Stimulated activated naive CD8-positive, alpha-beta T cell treated with anti-CD3 and anti-CD28 coated beads, Interleukin-15, amount 100 ng/mL, for 72 hours (primary cell): ENCODE data around the gene BLOC1S5.
A peak's percentile ranks its signal among the peaks of the same experiment; 100 is the strongest.

ENCODE experiments used
- ATAC-seq: fragments of 150-1000 bp; cut with Tn5 transposase; 2 replicates; pipeline ENCODE4 v1.10.0; 2021; ENCODE audit warnings: mild to moderate bottlenecking, moderate library complexity
- DNase-seq, 2 donors: peaks; one replicate each; pipeline ENCODE4 v3.0.0; 2021 to 2022
- H3K27ac Mint-ChIP-seq, 2 donors: one replicate each; pipeline ENCODE4 v1.8.0; 2022; ENCODE audit warnings: mild to moderate bottlenecking in 2 of 2, mixed read lengths in 2 of 2, moderate library complexity in 2 of 2
- H3K27me3 Mint-ChIP-seq: one replicate; pipeline ENCODE4 v1.8.0; 2022; ENCODE audit warnings: mixed read lengths
- H3K4me1 Mint-ChIP-seq: one replicate; pipeline ENCODE4 v1.8.0; 2022; ENCODE audit warnings: mild to moderate bottlenecking, mixed read lengths
- H3K4me3 Mint-ChIP-seq, 2 donors: one replicate each; pipeline ENCODE4 v1.8.0; 2022; ENCODE audit warnings: mild to moderate bottlenecking in 2 of 2, mixed read lengths in 2 of 2, moderate library complexity in 1 of 2
- H3K9me3 Mint-ChIP-seq, 2 donors: one replicate each; pipeline ENCODE4 v1.8.0; 2022; ENCODE audit warnings: mixed read lengths in 2 of 2

Gene BLOC1S5

DNA sequence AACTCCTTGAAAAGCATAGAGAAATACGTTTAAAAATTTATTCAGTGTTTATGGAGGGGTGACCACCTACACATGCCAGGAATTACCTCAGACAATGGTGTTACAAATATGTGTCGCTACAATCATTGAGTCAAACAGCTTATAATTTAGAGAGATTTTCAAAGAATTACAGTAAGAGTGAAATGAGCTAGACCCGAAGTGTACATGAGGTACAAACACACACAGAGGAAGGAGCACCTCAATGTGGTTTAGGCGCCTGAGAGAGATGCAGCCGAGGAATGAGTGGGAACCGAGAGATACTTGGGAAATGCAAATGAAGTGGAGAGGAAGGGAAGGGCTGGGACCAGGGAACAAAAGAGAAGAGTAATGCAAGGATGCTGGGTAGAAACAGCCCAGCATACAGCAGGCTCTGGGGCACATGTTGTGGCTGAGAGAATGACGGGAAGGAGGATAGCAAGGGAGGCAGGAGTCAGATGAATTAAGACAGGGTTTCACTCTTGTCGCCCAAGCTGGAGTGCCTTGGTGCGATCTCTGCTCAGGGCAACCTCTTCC is 22.6 kb upstream of the BLOC1S5 start:
- Mint-ChIP-seq H3K4me1 (peaks cover 20% of the 10 kb centered on the region), H3K27me3 (no peaks in the 10 kb centered on the region), H3K27ac (peak overlapping the region in 1 of 2 donors; percentile 88), H3K4me3 (no peak overlapping the region), H3K9me3 (no peaks in the 10 kb centered on the region)
- no peak for ATAC-seq
- no peak for DNase-seq

DNA sequence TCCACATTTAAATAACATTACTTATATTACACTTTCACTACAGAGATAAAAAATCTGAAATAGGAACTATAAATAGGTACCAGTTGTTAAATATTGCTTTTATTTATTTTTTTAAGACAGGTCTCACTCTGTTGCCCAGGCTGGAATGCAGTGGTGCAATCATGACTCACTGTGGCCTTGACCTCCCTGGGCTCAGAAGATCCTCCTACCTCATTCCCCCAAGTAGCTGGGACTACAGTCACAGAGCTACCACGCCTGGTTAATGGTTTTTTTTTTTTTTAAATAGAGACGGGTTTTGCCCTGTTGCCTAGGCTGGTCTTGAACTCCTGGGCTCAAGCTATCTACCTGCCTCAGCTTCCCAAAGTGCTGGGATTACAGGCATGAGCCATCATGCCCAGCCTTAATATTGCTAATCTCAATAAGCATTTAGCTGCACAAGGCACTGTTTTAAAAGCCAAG is 20.9 kb upstream of the BLOC1S5 start:
- no peaks in the 10 kb centered on the region for H3K27me3 Mint-ChIP-seq
- ATAC-seq (no peak), DNase-seq (no peak)
- no peak overlapping the region for H3K27ac Mint-ChIP-seq
- no peaks in the 10 kb centered on the region for H3K9me3 Mint-ChIP-seq
- no peak overlapping the region for H3K4me3 Mint-ChIP-seq
- H3K4me1 Mint-ChIP-seq, result peaks cover 20% of the 10 kb centered on the region

DNA sequence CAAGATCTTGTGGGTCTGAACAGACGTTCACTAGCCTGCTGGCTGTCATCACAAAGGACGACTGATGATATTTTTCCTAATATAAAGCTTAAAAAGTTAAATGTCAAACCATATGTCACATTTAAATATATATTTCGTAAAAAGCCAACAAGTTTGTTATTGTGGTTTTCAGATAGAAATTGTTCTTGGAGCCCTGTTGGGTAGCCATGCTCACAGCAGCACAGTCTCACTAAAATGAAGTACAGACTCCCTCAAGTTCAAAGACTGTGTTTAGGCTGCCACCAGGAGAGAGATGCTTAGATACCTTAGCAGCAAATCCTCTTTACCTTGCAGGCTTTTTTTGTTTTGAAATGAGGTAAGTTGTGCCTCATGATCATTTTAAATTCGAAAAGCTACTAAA is 20.4 kb upstream of the BLOC1S5 start:
- Mint-ChIP-seq H3K27ac (no peak overlapping the region), H3K9me3 (no peaks in the 10 kb centered on the region), H3K27me3 (no peaks in the 10 kb centered on the region), H3K4me3 (no peak overlapping the region), H3K4me1 (peaks cover 20% of the 10 kb centered on the region)
- DNase-seq (no peak), ATAC-seq (no peak)

DNA sequence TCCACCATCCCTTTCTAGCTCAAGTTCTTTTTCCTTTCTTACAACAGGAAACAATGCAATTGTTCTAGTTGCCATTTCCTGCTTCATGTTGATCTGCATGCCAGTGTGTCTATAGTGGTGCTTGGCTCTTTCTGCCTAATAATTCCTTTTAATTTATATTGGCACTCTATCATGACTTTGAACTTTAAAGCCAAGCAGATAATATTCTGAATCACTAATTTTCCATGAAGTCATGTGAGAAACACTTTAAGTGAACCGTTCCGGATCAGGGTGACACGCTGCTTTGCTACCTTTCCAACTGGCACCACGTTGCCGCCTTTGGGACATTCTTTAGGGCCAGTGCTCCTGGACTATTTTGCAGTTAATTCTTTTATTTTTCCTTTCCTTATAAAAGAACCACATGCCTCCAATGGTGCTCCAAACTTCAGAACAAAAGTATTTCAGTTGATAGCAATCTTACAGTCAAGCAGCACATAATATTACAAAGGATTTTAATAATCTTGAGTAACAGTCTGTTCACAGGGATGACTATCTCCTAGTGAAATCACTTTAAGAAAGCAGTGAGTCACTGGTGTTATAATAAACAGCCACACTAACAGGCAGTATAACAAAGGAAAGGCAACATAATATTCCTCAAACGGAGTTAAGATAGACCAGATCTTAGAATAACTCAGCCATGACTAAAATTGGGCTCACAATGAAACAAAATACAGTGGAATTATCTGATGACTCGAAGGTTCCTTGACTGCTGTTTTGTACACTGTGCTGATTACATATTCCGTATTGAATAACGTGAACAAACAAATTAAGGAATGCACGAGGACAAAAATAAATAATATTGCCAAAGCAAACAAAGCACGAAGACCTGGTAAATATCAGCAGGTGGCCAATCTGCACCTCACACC is 19.0 kb upstream of the BLOC1S5 start:
- H3K9me3 Mint-ChIP-seq, result no peaks in the 10 kb centered on the region
- peaks cover 21% of the 10 kb centered on the region for H3K4me1 Mint-ChIP-seq
- no peaks in the 10 kb centered on the region for H3K27me3 Mint-ChIP-seq
- peak overlapping the region in 1 of 2 donors; percentile 34 for H3K27ac Mint-ChIP-seq
- no peak for DNase-seq
- no peak for ATAC-seq
- H3K4me3 Mint-ChIP-seq, result no peak overlapping the region

DNA sequence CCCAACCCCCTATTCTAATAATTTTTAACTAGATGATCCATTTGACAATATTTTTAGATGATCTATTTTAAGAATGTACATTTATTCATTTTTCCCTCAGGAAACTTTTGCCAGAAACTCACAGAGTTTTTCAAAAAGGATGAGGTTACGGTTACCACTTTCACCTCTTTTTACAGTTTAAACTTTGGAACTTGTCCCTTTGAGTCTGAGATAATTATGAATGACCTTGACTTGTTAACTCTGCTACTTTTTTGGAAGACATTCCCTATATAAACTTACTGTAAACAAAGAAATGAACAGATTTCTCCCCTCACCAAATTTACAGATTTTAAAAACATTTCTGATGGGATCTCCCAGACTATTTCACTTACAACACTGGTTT is 18.4 kb upstream of the BLOC1S5 start:
- Mint-ChIP-seq H3K9me3 (no peaks in the 10 kb centered on the region), H3K4me1 (peaks cover 27% of the 10 kb centered on the region), H3K4me3 (no peak overlapping the region), H3K27ac (no peak overlapping the region), H3K27me3 (no peaks in the 10 kb centered on the region)
- DNase-seq, result no peak
- no peak for ATAC-seq

DNA sequence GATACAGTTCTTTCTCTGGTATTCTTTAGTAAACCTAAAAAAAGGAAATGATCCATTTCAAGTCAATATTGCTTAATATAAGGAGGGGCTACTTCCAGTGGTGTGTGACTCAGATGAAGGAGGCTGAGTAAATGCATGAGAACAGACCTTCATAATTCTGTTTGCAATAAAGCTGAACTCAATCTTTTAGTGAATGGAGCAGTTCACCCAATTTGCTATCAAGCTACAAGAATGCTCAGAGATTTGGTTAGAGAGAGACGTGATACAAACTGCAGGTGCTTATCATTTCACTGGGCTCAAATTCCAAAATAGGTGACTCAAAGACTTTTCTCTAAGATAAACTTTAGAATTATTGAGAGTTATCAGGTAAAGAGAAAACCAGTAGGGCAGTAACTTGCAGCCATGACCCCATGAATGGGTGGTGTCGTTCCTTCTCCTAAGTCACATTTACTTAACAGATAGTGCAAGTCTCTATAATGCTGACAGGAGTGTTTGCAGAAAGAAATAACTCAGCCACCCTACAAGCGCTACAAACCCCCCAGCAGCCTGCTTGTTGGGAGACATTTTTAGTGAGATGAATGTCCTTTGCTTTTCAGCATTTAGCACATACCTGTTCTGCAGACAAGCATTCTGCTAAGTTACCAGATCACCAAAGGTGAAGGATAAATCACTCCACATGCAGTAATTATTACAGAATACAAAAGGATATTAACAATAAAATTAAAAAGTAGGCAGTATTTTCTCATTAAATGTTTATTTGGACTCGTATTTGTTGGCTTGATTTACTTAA is 16.4 kb upstream of the BLOC1S5 start:
- no peaks in the 10 kb centered on the region for H3K9me3 Mint-ChIP-seq
- peak; percentile 53 for ATAC-seq

DNA sequence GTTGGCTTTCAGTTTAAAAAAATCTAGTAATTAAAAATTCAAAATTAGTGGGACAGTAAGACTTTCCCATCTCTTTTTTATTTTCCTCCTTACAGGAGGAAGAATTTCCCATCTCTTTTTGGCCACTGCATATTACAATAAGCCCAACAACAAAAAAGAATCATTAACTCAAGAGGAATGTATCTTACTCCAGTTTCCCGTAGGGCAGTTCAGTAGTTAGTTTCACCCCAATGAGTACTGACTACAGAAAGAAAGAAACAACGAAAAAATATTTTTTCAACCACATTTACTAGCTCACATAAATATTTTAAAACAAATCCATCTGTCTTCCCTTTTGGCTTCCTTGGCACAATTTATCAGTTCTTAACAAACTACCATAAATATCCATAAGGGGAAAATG is 14.9 kb upstream of the BLOC1S5 start:
- H3K27ac Mint-ChIP-seq, result no peak overlapping the region
- no peak for ATAC-seq
- no peaks in the 10 kb centered on the region for H3K9me3 Mint-ChIP-seq
- DNase-seq, result no peak
- no peak overlapping the region for H3K4me3 Mint-ChIP-seq
- H3K27me3 Mint-ChIP-seq, result no peaks in the 10 kb centered on the region
- H3K4me1 Mint-ChIP-seq, result peaks cover 40% of the 10 kb centered on the region

More for the DNA sequence above, 16.4 kb upstream of the BLOC1S5 start:
- no peak for DNase-seq
- H3K4me3 Mint-ChIP-seq, result no peak overlapping the region
- H3K27ac Mint-ChIP-seq, result no peak overlapping the region
- H3K27me3 Mint-ChIP-seq, result no peaks in the 10 kb centered on the region
- H3K4me1 Mint-ChIP-seq, result peaks cover 34% of the 10 kb centered on the region

DNA sequence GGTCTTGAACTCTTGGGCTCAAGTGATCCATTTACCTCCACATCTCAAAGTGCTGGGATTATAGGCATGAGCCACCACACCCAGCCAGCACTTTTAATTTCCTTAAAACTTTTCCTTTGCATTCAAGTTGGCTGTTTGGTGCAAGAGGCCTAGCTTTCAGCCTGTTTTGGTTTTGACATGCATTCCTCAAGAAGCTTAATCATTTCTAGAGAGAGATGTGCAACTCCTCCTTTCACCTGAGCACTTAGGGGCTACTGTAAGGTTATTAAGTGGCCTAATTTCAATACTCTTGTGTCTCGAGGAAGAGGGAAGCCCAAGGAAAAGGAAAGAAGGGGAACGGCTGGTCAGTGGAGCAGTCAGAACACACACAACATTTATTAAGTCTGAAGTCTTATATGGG is 13.8 kb upstream of the BLOC1S5 start:
- DNase-seq, result no peak
- H3K27ac Mint-ChIP-seq, result no peak overlapping the region
- H3K4me3 Mint-ChIP-seq, result no peak overlapping the region
- peaks cover 33% of the 10 kb centered on the region for H3K4me1 Mint-ChIP-seq
- no peak for ATAC-seq
- H3K9me3 Mint-ChIP-seq, result no peaks in the 10 kb centered on the region
- no peaks in the 10 kb centered on the region for H3K27me3 Mint-ChIP-seq

DNA sequence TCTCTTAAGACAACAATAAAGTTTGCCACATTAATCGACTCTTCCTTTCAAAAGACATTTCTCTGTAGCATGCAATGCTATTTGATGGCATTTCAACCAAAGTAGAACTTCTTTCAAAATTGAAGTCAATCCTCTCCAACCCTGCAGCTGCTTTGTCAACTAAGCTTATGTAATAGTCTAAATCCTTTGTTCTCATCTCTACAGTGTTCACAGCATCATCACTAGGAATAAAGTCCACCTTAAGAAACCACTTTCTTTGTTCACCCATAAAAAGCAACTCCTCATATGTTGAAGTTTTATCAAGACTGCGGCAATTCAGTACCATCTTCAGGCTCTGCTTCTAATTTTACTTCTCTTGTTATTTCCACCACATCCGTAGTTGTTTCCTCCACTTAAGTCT is 11.5 kb upstream of the BLOC1S5 start:
- no peak for DNase-seq
- H3K9me3 Mint-ChIP-seq, result no peaks in the 10 kb centered on the region
- no peak for ATAC-seq
- H3K4me1 Mint-ChIP-seq, result peaks cover 33% of the 10 kb centered on the region
- no peak overlapping the region for H3K4me3 Mint-ChIP-seq
- H3K27ac Mint-ChIP-seq, result no peak overlapping the region
- no peaks in the 10 kb centered on the region for H3K27me3 Mint-ChIP-seq

DNA sequence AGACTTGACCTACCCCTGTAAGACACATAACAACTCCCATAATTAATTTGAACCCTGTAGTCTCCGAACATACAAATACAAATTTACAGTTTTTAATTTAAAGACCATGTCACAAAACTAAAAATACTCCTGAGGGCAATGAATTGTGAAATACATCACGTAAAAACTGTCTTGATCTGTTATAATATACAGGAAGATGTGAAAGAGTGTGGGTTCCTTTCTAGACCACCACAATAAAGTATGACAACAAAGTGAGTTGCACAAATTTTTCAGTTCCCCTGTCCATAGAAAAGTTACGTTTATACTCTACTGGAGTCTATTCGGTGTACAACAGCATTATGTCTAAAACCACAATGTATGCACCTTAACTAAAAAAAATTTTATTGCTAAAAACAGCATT is 11.0 kb upstream of the BLOC1S5 start:
- ATAC-seq (no peak), DNase-seq (no peak)
- Mint-ChIP-seq H3K27ac (no peak overlapping the region), H3K9me3 (no peaks in the 10 kb centered on the region), H3K4me1 (peaks cover 33% of the 10 kb centered on the region), H3K4me3 (no peak overlapping the region), H3K27me3 (no peaks in the 10 kb centered on the region)

DNA sequence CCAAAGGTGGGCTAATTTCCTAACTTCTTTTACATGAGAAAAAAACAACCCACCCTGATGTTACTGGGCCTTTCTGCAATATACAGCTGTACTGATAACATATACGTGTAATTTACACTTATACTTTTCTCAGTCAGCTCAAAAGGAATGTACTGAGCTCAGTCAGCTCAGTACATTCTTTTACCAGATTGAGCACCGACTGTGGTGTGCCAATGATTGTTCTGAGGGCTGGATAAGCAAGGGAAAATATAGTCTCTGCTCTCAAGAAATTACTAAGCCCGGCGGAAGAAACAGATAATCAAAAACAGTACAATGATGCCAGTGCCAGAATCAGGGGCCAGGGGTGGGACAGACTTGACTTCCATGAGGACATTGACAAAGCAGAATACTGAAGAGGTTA is 10.0 kb upstream of the BLOC1S5 start:
- no peak for DNase-seq
- no peak for ATAC-seq
- H3K27me3 Mint-ChIP-seq, result no peaks in the 10 kb centered on the region
- no peak overlapping the region for H3K4me3 Mint-ChIP-seq
- no peaks in the 10 kb centered on the region for H3K9me3 Mint-ChIP-seq
- peaks cover 33% of the 10 kb centered on the region for H3K4me1 Mint-ChIP-seq
- H3K27ac Mint-ChIP-seq, result no peak overlapping the region

DNA sequence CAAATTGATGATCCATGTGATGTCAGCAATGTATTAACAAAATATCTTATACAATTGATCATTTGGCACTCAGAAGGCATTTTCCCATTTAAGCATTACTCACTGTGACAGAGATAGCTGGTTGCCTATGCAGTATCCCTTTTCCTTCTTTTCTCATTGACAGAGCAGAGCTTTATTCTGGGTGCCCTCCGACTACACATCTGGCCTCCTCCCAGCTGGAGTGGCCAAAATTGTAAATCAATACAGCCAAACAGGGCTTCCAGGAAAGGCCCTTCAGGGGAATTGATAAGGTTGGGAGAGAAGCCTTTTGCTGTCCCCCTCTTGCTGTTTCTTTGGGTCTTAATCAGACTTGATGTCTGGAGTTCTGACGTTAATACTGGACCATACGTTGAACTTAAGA is 9.6 kb upstream of the BLOC1S5 start:
- no peaks in the 10 kb centered on the region for H3K27me3 Mint-ChIP-seq
- H3K27ac Mint-ChIP-seq, result no peak overlapping the region
- no peaks in the 10 kb centered on the region for H3K9me3 Mint-ChIP-seq
- ATAC-seq (no peak), DNase-seq (no peak)
- H3K4me1 Mint-ChIP-seq, result peaks cover 33% of the 10 kb centered on the region
- H3K4me3 Mint-ChIP-seq, result no peak overlapping the region

DNA sequence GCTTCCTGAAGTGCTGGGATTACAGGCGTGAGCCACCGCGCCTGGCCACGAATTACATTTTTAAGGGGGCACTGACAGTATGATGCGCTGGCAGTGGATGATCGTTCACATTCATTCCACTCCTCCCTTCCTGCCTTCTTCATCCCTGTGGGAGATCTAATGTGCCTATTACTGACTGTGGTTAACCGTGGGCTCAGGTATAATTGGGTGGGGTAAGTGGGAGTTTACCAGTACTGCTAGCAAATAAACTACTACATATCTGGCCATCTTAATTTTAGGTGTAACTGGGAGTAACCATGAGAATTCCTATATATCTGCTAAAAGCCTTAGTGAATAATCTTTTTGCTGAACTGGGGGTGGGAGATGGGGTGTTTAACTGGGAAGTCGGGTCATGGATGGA is 6.5 kb upstream of the BLOC1S5 start:
- Mint-ChIP-seq H3K4me3 (no peak overlapping the region), H3K9me3 (no peaks in the 10 kb centered on the region), H3K27me3 (no peaks in the 10 kb centered on the region), H3K4me1 (peaks cover 13% of the 10 kb centered on the region), H3K27ac (no peak overlapping the region)
- DNase-seq (no peak), ATAC-seq (no peak)

DNA sequence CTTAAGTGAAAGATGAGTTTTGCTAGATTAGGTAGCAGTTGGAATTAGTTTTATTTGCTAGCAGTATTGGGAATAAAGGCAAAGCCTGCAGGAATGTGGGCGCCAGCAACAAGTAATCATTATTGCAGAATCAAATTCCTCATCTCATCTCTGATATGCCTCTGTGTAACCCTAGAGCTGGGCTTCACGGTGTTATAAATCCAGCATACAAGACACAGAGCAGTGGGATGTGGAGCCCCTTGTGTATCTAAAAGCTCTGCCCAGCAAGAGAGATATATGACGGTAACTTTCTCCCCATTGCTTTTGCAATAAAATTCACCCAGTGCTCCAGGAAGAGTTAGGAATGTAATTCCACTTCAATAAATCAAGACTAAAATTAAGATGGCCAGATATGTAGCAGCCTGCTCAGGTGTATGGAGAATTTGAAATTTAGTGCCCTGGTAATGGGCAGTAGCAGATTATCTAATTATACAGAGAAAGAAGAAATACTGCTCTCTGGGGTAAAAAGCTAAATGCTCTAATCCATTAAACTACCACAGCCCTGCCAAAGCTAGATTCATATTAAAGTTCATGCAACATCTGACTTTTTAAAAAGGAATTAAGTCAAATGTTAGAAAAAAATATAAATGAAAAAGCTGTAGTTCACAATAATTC is 5.6 kb upstream of the BLOC1S5 start:
- Mint-ChIP-seq H3K27me3 (no peaks in the 10 kb centered on the region), H3K4me1 (peaks cover 15% of the 10 kb centered on the region), H3K27ac (no peak overlapping the region), H3K9me3 (no peaks in the 10 kb centered on the region), H3K4me3 (no peak overlapping the region)
- ATAC-seq (no peak), DNase-seq (no peak)

DNA sequence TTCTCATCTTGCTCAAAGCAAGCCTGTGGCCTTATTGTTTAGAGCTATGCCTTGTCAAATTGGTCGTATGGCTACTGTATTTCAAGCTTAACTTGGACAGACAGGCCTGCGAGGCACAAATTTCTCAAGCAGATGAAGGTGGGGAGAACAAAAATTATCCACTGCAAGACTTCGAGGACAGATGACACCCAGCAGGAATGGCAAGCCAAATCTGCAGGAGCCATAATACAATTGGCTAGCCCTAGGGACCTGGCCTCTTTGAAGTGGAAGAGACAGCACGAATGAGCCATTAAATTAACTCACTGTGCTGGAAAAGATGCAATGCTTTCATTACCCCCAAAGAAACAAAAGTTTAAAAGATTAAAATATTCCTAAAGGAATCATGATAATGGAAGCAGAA is 5.0 kb upstream of the BLOC1S5 start:
- Mint-ChIP-seq H3K27ac (no peak overlapping the region), H3K4me3 (no peak overlapping the region), H3K27me3 (no peaks in the 10 kb centered on the region), H3K4me1 (peaks cover 16% of the 10 kb centered on the region), H3K9me3 (no peaks in the 10 kb centered on the region)
- DNase-seq (no peak), ATAC-seq (no peak)
